Measurements from ENCODE around the gene INPP5J.
"Not testable (repeated sequence)": the region's sequence is repeated elsewhere in the genome, so short reads cannot be mapped to it uniquely, and the experiment has no call there.

The INPP5J gene

GRCh38 chr22:31122532-31123291 is at the start of gene INPP5J:
Gene INPP5J (plus strand): TSS chr22:31122966. CDS start chr22:31123015, 49 bp downstream.
- no peak for DNase-seq (ENCODE audit: low read depth)

GRCh38 chr22:31073125-31073524 is 49.6 kb upstream of the INPP5J start:
- not testable (repeated sequence) for DNase-seq (ENCODE audit: low read depth)

GRCh38 chr22:31073545-31074145 is 49.1 kb upstream of the INPP5J start:
- DNase-seq (ENCODE audit: low read depth) = not testable (repeated sequence)

- no peak for DNase-seq (ENCODE audit: low read depth)
Observed at GRCh38 chr22:31075961-31076360, 46.8 kb upstream of the INPP5J start.

- no peak for DNase-seq (ENCODE audit: low read depth)
Observed at GRCh38 chr22:31077681-31078080, 45.1 kb upstream of the INPP5J start.

GRCh38 chr22:31078389-31078788 is 44.4 kb upstream of the INPP5J start:
- DNase-seq (ENCODE audit: low read depth) = not testable (repeated sequence)

GRCh38 chr22:31079095-31079642 is 43.6 kb upstream of the INPP5J start:
- DNase-seq (ENCODE audit: low read depth) = no peak

- DNase-seq (ENCODE audit: low read depth) = no peak
Observed at GRCh38 chr22:31080164-31080847, 42.5 kb upstream of the INPP5J start.

GRCh38 chr22:31080848-31081649 is 41.7 kb upstream of the INPP5J start, which contains the start of gene SMTN:
Gene SMTN (plus strand): TSS chr22:31081318. CDS start chr22:31083259, 1,941 bp downstream.
- DNase-seq (ENCODE audit: low read depth) = peak; percentile 77

GRCh38 chr22:31081963-31082605 is 40.7 kb upstream of the INPP5J start:
- no peak for DNase-seq (ENCODE audit: low read depth)

GRCh38 chr22:31082606-31083376 is 40.0 kb upstream of the INPP5J start:
- no peak for DNase-seq (ENCODE audit: low read depth)

GRCh38 chr22:31083377-31083768 is 39.4 kb upstream of the INPP5J start:
- no peak for DNase-seq (ENCODE audit: low read depth)

- DNase-seq (ENCODE audit: low read depth) = no peak
Observed at GRCh38 chr22:31083923-31084810, 38.6 kb upstream of the INPP5J start.

GRCh38 chr22:31084811-31085492 is 37.8 kb upstream of the INPP5J start:
- DNase-seq (ENCODE audit: low read depth) = peak; percentile 74

- no peak for DNase-seq (ENCODE audit: low read depth)
Observed at GRCh38 chr22:31085493-31085824, 37.3 kb upstream of the INPP5J start.

GRCh38 chr22:31085928-31086327 is 36.8 kb upstream of the INPP5J start:
- DNase-seq (ENCODE audit: low read depth) = no peak

- DNase-seq (ENCODE audit: low read depth) = no peak
Observed at GRCh38 chr22:31086703-31087330, 35.9 kb upstream of the INPP5J start.

- DNase-seq (ENCODE audit: low read depth) = no peak
Observed at GRCh38 chr22:31087744-31088215, 35.0 kb upstream of the INPP5J start.
